Muscle layer of duodenum (tissue), 2 donors: ENCODE measurements around the gene SNX5.

ENCODE experiments used
- H3K27ac ChIP-seq: one replicate; pipeline ENCODE4 v1.7.0; 2013; ENCODE audit warnings: mild to moderate bottlenecking, low read length
- H3K27me3 ChIP-seq: one replicate; pipeline ENCODE4 v1.7.0; 2013; ENCODE audit warnings: low read depth, mild to moderate bottlenecking, control low read depth, low read length
- H3K36me3 ChIP-seq, 2 donors: one replicate each; pipeline ENCODE4 v1.7.0; 2013; ENCODE audit warnings: low read length in 2 of 2, control low read depth in 1 of 2, mild to moderate bottlenecking in 1 of 2; ENCODE audit not compliant: insufficient read depth in 2 of 2, control insufficient read depth in 1 of 2
- H3K4me1 ChIP-seq, 2 donors: one replicate each; pipeline ENCODE4 v1.7.0; 2013; ENCODE audit warnings: low read length in 2 of 2, mild to moderate bottlenecking in 2 of 2, control low read depth in 1 of 2, moderate library complexity in 1 of 2; ENCODE audit not compliant: insufficient read depth in 2 of 2, control insufficient read depth in 1 of 2
- H3K4me3 ChIP-seq, 2 donors: one replicate each; pipeline ENCODE4 v1.7.0; 2013; ENCODE audit warnings: low read length in 2 of 2, low read depth in 1 of 2, mild to moderate bottlenecking in 1 of 2
- H3K9me3 ChIP-seq, 2 donors: one replicate each; pipeline ENCODE4 v1.7.0; 2013; ENCODE audit warnings: low read length in 2 of 2, control low read depth in 1 of 2, mild to moderate bottlenecking in 1 of 2; ENCODE audit not compliant: control insufficient read depth in 1 of 2
- donor health status: healthy.

Gene SNX5

GRCh38 chr20:17990278-17990972 is 21.8 kb upstream of the SNX5 start:
- Histone ChIP-seq H3K27me3 (no peaks in the 10 kb centered on the region), H3K27ac (no peak overlapping the region), H3K4me1 (no peaks in the 10 kb centered on the region), H3K9me3 (no peaks in the 10 kb centered on the region), H3K4me3 (no peak overlapping the region), H3K36me3 (peaks cover 6 to 13% of the 10 kb centered on the region in 2 donors)

- Histone ChIP-seq H3K27me3 (no peaks in the 10 kb centered on the region), H3K4me3 (no peak overlapping the region)
Measured at GRCh38 chr20:17987988-17988387, 19.4 kb upstream of the SNX5 start.

GRCh38 chr20:17985388-17986018 is 16.9 kb upstream of the SNX5 start:
- no peak overlapping the region for H3K27ac ChIP-seq
- peaks cover 4 to 12% of the 10 kb centered on the region in 2 donors for H3K36me3 ChIP-seq
- H3K9me3 ChIP-seq, result no peaks in the 10 kb centered on the region
- no peak overlapping the region for H3K4me3 ChIP-seq
- no peaks in the 10 kb centered on the region for H3K27me3 ChIP-seq
- no peaks in the 10 kb centered on the region for H3K4me1 ChIP-seq

More at GRCh38 chr20:17987988-17988387, 19.4 kb upstream of the SNX5 start:
- Histone ChIP-seq H3K4me1 (no peaks in the 10 kb centered on the region), H3K9me3 (no peaks in the 10 kb centered on the region), H3K36me3 (peaks cover 6 to 13% of the 10 kb centered on the region in 2 donors), H3K27ac (no peak overlapping the region)

- no peak overlapping the region for H3K27ac ChIP-seq
- H3K4me3 ChIP-seq, result no peak overlapping the region
- H3K36me3 ChIP-seq, result peaks cover 8 to 10% of the 10 kb centered on the region in 2 donors
Measured at GRCh38 chr20:17976305-17976704, 7.7 kb upstream of the SNX5 start.

GRCh38 chr20:17972121-17972520 is 3.5 kb upstream of the SNX5 start:
- Histone ChIP-seq H3K27me3 (no peaks in the 10 kb centered on the region), H3K4me3 (peak overlapping the region; percentile 38 to 95), H3K9me3 (no peaks in the 10 kb centered on the region), H3K4me1 (peaks cover 12 to 38% of the 10 kb centered on the region in 2 donors), H3K27ac (no peak overlapping the region), H3K36me3 (peaks cover 5 to 18% of the 10 kb centered on the region in 2 donors)

More at GRCh38 chr20:17976305-17976704, 7.7 kb upstream of the SNX5 start:
- Histone ChIP-seq H3K4me1 (peaks cover 2 to 18% of the 10 kb centered on the region in 2 donors), H3K9me3 (no peaks in the 10 kb centered on the region), H3K27me3 (no peaks in the 10 kb centered on the region)

GRCh38 chr20:17971300-17972013 is 2.9 kb upstream of the SNX5 start:
- Histone ChIP-seq H3K4me3 (peak overlapping the region; percentile 38 to 95), H3K36me3 (peaks cover 5 to 14% of the 10 kb centered on the region in 2 donors), H3K9me3 (no peaks in the 10 kb centered on the region), H3K27ac (peak overlapping the region; percentile 95), H3K27me3 (no peaks in the 10 kb centered on the region), H3K4me1 (peaks cover 17 to 40% of the 10 kb centered on the region in 2 donors)

GRCh38 chr20:17969884-17970409 is 1.4 kb upstream of the SNX5 start:
- peak overlapping the region; percentile 84 to 95 for H3K4me3 ChIP-seq
- H3K27ac ChIP-seq, result peak overlapping the region; percentile 95
- peaks cover 0 to 8% of the 10 kb centered on the region in 2 donors for H3K36me3 ChIP-seq
- peaks cover 17 to 49% of the 10 kb centered on the region in 2 donors for H3K4me1 ChIP-seq
- H3K27me3 ChIP-seq, result no peaks in the 10 kb centered on the region
- H3K9me3 ChIP-seq, result no peaks in the 10 kb centered on the region

GRCh38 chr20:17969278-17969883 is 787 bp upstream of the SNX5 start:
- Histone ChIP-seq H3K4me1 (peaks cover 17 to 49% of the 10 kb centered on the region in 2 donors), H3K27me3 (no peaks in the 10 kb centered on the region), H3K36me3 (peaks cover 0 to 8% of the 10 kb centered on the region in 2 donors), H3K9me3 (no peaks in the 10 kb centered on the region), H3K27ac (peak overlapping the region; percentile 95), H3K4me3 (peak overlapping the region; percentile 84 to 95)

- peaks cover 0 to 8% of the 10 kb centered on the region in 2 donors for H3K36me3 ChIP-seq
- no peaks in the 10 kb centered on the region for H3K9me3 ChIP-seq
- H3K27me3 ChIP-seq, result no peaks in the 10 kb centered on the region
- H3K4me3 ChIP-seq, result peak overlapping the region; percentile 84 to 95
- H3K4me1 ChIP-seq, result peaks cover 25 to 42% of the 10 kb centered on the region in 2 donors
- peak overlapping the region; percentile 95 for H3K27ac ChIP-seq
Measured at GRCh38 chr20:17967521-17968365, 851 bp downstream of the SNX5 start.
